GM19023 (cell line): ENCODE measurements around the gene SSTR5.
"Not testable (repeated sequence)": the region's sequence is repeated elsewhere in the genome, so short reads cannot be mapped to it uniquely, and the experiment has no call there.

ENCODE experiments used
- ATAC-seq: cut with Tn5 transposase; IDR thresholded peaks from one replicate; pipeline ENCODE4 v1.9.1; 2021; ENCODE audit warnings: mild to moderate bottlenecking, moderate library complexity; ENCODE audit not compliant: unreplicated experiment

SSTR5 gene

DNA sequence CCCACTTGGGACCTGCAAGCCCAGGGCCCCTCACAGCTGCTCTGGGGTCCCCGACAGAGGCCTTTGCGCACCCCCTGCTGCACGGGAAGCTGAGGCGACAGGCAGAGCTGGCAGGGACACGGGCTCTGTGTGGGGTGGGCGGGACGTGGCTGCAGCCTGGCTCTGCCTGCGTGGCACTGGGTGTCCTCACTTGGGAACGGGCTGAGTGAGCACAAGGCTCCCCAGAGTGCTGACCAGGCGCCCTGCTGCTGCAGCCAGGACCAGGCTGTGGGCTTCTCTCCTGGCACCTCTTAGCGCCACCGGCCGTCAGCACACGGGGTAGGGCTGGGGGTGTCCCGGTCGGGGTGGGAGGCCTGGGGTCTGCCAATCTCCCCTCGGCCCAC is 16.9 kb downstream of the SSTR5 start:
- no peak for ATAC-seq

DNA sequence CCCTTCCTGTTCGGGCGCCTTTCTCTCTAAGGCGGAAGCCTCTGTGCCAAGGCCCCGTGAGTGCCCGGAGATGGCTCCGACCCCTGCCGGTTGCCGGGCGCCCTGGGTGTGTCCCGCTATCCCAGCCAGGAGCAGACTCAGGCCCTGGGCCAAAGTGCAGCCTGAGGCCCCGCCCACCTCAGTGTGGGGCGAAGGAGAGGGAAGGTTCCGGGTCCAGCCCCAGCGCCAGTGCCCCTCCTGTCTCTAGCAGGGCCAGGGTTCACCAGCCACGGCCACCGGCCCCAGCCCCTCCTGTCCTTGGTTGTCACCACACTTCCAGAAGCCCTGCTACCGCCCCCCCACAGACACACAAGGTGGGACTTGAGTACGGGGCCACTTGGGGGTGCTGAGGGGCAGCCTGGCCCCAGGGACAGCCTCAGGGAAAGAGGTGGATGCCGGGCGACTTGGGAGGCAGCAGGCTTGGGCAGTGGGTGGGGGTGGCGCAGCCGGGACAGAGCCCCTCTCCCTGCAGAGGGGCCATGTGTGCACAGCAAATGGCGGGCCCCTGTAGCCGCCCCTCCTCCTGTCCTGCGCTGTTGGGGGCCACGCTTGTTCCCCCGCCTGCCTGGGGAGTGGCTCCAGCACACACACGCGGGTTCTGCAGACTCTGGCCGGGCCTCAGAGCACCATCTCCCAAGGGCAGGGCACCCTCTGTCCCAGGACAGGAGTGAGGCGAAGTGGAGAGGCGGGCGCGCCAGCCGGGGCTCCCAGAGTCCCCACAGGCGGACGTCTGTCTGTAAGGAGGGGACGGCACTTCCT is 17.5 kb downstream of the SSTR5 start:
- no peak for ATAC-seq

DNA sequence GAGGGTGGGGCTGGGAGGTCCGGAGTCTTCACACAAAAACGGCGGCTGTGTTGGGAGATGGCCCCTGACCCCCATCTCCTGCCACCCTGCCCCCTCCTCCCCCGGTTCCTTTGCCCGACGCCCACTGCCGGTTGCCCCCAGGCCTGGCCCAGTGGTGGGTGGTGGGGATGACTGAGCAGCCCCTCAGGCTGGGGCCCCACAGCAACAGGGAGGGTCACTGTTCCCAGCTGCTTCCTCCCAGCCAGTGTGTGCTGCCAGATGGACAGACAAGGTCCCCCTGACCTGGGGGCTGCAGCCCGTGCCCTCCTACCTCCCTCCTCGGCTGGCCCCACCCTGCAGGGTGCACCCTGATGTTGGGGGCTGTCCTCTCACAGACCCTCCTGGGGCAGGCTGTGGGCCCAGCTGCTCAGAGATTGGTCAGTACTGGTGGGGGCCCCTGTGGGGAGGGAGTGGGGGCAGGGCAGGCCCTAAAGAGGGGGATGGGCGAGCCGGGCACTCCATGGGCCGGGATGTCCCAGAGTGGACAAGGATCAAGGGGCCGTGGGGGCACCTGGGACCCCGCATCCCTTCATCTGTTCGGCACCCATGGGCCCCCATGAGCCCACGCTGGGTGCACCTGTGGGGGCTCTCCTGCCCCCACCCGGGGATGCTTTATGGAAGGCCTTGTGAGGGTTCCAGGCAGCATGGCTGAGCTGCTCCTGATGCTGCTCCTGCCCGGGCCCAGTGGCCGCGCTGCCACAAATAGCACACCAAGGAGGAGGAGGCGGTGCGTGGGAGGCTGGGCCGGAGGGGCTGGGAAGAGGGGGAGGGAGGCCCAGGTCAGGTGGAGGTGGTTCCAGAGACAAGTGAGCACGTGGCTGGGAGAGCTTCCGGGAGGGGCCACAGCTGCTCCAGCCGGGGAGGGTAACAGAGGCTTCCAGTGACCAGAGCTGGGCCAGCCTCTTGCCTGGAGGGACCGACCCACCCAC is 18.4 kb downstream of the SSTR5 start:
- no peak for ATAC-seq

DNA sequence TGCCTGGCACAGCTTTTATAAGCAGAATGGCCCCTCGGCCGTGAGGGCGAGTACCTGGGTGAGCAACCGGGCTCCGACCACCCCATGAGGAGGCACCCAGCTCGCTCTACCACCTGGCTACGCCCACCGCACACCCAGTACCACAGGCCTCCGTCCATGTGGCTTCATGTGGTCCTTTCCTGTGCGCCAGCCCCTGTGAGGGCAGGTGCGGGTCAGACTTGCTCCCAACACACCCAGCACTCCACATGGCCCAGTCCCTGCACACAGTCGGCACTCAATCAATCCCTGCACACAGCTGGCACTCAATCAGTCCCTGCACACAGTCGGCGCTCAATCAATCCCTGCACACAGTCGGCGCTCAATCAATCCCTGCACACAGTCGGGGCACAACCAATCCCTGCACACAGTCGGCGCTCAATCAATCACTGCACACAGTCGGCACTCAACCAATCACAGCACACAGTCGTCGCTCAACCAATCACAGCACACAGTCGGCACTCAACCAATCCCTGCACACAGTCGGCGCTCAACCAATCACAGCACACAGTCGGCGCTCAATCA is 19.5 kb downstream of the SSTR5 start:
- ATAC-seq = no peak

DNA sequence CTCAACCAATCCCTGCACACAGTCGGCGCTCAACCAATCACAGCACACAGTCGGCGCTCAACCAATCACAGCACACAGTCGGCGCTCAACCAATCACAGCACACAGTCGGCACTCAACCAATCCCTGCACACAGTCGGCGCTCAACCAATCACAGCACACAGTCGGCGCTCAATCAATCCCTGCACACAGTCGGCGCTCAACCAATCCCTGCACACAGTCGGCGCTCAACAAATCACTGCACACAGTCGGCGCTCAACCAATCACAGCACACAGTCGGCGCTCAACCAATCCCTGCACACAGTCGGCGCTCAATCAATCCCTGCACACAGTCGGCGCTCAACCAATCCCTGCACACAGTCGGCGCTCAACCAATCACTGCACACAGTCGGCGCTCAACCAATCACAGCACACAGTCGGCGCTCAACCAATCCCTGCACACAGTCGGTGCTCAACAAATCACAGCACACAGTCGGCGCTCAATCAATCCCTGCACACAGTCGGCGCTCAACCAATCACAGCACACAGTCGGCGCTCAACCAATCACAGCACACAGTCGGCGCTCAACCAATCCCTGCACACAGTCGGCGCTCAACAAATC is 20.2 kb downstream of the SSTR5 start:
- not testable (repeated sequence) for ATAC-seq

DNA sequence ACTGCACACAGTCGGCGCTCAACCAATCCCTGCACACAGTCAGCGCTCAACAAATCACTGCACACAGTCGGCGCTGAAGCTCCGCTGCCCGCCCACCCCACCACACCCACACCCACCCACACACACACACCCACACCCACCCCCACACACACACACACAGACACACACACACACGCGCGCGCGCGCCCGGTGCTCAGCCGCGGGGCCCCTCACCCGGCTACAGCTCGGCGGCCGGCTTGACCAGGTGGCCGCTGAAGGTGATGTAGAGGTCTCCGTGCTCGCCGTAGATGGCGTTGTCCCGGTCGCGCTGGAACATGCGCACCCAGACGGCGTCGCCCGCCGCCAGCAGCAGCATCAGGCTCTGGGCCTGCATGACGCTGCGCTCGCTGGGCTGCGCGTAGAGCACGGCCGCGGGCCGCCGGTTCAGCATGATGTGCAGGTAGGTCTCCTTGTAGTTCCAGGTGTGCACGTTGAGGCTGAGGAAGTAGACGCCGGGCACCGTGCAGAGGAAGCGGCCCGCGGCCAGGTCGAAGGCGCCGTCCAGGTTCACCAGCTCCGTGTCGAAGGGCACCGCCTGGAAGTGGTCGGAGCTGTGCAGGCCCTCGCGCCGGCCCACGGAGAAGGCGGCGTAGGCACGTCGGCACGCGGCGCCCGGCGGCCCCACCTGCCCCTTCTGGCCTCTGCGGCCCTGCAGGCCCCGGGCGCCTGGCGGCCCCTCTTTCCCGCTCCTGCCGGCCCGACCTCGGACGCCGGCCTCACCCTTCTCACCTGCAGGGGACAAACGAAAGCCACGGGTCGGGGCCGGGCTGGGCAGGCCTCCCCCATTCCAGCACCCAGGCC is 21.0 kb downstream of the SSTR5 start:
- no peak for ATAC-seq

DNA sequence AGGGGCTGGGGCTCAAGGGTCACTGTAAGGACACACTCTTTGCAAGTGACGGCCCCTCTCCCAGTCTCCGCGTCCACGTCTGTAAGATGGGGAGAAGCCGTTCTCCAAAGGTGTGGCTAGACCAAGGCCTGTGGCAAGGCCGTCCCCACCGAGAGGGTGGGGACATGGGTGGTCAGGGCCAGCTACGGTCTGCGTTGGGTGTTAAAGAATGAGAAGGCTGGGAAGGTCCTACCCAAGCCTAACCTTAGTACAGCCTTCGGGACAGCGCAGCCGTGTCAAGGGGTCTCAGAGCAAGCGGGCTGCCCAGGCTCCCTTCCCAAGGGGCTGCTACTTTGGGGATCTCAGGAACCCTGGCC is 21.6 kb downstream of the SSTR5 start:
- no peak for ATAC-seq

DNA sequence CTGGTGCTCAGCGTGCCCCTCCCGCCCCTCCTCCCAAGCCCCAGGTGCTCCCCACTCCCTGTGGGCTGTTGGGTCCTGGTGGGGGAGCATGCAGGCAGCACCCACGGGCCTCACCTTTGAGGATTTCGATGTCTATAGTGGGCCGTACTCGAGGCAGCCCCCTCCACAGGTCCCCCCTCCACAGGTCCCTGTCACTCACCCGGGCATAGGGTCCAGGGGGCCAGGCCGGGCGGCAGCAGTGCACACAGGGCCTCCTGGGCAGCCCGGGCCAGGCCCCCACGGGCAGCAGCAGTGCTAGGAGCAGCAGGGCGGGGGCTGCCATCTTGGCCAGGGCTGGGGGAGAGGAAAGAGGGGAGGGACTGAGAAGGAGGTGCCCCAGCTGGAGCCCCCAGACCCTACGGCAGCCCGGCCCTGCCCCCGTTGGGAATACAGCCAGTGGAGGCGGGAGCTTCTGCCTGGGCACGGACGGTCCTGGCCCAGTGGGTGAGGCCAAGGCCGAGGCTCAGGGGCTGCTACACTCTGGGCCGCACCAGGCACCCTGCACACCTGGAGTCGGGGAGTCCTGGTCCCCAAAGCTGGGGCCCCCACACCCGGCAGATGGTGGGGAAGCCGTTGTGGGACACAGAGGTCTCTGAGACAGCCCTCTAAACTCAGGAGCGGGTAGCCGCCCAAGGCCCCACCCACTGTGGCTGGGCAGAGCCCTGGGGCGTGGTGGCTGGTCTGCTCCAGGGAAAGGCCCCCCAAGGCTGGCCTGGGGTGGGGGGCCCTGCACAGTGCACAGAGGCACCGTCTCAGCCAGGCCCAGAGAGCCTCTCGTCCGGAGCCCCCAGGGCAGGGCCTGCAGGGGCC is 22.3 kb downstream of the SSTR5 start:
- ATAC-seq = no peak

DNA sequence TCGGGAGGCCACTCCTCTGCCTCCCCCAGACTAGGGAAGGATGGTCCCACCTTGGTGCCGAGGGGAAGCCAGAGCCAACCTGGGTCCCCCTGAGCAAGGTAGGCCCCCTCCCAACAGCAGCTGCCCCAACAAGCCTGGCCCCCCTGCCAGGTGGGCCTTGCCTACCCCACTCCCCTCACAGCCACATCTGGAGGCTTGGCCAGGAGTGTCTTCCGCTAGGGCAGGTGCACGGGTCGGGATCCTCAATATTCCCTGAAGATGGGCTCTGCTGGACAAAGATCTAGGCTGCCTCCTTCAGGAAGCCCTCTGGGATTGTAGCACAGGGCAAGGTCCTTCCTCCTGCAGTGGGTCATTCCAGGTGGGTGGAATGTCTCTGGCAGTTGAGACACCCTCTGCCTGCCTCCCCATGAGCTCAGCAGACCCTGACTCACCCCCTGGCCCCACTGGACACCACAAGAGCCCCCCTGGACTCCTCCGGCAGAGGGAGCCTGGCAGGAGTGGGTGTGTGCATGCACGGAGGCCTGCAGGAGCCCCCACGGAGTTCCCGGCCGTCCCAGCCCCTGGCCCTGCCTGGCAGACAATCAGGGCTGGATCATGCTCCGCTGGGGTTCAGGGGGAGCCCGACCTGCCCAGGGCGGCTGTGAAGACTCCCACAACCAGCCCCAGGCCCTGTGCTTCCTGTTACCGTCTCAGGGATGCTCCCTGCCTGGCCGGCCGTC is 23.1 kb downstream of the SSTR5 start:
- no peak for ATAC-seq

DNA sequence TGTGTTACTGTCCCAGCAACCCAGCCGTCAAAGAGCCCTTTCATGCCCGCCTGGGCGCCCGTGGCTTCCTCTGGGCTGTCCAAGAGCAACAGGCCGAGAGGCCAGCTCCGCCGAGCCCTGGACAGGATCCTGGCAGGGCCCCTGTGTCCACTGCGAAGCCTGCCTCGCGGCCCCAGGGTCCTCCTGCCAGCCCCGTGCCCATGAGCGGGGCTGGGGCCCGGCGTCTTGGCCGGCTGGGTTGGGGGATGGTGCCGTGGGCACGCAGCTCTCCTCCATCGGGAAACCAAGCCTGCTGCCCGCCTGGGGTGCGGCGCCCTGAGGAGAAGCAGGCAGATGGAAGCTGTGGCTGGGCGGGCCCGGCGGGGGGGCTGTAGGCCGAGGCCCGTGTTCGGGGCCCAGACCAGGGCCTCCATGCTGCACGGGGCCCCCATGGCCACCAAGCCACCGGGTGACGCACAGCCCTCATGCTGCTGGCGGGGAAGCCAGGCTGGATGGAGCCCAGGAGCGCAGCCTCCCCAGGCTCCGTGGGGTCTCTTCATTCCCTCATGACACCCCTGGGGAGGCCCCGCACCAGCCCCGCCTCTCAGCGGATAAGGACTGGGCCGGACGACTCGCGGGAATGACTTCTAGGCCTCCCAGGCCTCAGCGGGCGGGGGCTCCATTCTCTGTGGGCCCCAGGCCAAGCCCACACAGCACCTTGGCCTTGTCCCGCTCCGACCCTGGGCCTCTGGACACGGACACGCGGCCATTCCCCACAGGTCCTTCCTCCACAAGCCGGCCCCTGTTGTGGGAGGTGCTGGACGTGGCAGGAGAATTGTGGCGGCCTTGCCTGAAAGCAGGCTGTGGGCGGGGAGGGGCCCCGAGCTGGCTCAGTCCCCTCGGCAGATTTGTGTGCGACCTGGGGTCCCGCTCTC is 23.9 kb downstream of the SSTR5 start, which contains the start of gene C1QTNF8:
TSS of gene C1QTNF8 (minus strand) at position 76 of the 914 bp plus-strand sequence. CDS start 1,322 bp downstream, outside the sequence.
- ATAC-seq = no peak

DNA sequence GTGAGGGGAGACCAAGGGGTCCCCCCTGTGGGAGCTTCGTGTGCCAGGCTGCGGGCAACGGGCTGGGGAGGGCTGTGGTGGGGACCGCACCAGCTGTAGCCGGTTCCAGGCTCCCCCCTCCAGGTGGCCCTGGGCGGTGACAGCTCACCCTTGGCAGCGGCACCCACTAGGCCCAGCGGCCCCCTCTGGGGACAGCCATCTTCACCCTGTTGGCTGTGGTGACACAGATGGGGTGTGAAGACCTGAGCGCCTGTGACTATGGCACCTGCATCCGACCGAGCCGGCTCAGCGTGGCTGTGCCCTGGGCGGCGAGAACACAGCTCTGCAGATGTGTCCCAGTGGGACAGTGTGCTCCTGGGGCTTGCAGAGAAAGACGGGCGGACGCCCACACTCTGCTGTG is 24.6 kb downstream of the SSTR5 start:
- ATAC-seq = no peak

DNA sequence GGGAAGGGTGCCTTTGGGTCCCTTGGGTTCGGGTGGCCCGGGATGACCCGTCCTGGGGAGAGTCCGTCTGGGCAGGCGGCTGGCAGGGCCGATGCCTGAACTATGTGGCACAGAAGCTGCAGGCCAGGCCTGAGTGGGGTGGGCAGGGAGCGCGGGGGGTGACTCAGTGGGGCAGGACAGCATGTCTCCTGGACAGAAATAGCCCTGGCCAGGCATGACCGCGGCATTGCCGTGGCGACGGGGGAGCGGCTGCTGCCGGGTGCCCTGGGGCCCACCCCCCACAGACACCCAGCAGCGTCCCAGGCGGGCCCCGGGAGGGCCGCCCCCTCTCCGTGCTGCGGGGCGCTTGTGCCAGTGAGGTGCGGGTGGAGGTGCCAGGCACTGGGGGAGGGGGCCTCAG is 25.3 kb downstream of the SSTR5 start:
- no peak for ATAC-seq

DNA sequence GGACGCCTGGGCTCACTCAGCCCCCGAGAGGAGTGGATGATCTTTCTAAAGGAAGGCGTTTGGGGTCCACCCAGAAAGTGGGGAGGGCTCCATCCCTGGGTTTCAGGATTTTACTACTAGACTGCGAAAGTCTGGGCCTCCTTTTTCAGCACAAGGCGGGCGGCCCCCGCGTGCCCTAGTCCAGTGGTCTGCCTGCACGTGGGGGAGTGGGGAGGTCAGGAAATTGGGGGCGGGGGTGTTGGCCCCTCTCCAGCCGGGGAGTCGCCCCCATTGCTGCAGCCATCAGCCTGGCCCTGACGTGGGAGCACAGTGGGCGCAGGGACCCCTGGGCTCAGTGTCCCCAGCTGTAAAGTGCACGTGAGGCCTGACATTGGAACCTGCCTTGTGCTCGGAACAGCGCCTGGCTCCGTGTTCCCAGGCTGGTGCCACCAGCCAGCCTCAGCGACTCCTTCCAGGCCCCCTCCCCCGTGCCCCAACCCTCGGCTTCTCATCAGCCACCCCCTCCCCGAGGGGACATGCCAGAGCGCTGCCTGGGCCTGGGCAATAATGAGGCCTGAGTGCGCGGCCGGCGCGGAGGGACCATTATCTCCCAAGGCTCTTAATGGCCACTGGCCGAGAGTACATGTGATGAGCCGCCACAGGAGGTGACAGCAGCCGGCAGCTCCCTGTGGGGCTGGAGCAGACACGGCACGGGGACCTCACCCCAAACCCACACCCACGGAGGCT is 25.9 kb downstream of the SSTR5 start:
- ATAC-seq = no peak

DNA sequence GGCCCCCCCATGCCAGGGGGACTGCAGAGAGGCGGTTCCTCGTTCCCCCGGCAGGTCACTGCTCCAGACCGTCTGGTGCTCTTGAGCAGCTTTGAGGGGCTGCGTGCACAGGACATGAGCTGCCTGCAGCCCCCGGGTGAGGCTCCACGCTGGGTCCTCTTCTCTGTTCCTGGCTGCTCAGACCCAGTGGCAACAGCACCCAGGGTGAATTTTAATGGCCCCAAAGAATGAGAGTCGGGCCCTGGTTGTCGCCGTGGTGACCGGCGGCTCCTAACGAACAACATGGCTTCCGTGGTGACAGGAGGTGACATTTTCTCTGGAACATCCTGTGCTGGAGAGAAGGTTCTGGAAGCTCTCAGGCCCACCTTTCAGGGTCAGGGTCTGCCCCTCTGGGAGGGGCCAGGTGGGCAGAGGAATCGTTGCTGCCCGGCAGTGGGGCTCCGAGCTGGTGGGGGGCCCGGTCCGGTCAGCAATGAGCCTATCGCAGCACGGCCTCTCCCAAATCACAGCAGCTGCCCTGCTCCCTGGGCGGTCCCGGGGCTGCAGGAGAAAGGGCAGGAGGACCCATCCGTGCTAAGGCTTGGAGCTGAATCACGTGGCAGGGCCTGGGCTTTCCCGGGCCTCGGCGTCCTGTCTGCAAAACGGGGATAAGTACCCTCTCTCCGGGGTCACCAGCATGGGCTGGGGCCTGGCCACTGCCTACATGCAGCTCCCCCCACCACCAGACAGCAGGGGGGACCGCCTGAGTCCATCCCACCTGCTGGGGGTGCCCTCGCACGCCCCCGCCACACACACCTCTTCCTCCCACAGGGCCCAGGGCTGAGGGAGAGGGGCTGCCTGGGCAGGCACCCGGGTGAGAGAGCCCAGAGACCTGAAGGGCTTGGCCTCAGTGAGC is 26.9 kb downstream of the SSTR5 start:
- no peak for ATAC-seq

DNA sequence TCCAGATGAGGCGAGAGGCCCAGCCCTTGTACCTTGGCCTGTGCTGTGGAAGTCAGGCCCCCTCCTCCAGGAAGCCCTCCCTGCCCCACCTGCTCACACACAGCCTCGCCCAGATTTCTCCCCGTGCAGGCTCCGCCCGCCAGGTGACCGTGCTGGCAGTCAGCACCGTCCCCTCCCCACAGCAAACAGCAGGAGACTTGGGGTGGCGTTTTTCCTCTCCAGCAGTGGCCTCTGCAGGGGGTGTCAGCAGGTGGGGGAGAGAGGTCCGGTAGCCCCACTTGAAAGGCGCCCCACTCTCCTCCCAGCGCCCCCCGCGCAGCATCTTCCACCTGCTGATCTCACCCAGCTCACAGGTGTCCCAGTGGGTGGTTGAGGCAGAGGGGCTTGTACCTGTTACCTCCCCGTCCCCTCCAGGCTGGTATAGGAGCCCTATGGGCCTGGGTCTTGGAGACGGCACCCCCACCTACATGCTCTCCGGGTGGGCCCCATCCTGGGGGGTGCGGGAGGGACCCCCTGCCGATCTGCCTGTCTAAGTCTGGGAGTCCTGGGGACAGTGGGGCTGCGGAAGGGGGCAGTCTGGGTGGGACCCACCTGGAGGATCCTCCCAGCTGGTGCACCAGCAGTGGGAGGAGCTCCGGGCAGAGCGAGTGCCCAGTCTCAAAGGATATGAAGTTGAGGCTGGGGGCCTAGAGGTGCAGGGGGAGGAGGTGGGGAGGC is 27.7 kb downstream of the SSTR5 start:
- ATAC-seq = no peak
